Smooth muscle cell (in vitro differentiated cells): ENCODE measurements around the gene CCDC134. TPM values are rescaled to one million over a fixed set of nuclear protein-coding genes. Genes with fewer than 3 reads are reported as not detected.

ENCODE experiments used
- DNase-seq: peaks from one replicate; lab custom pipeline; 2025; ENCODE audit not compliant: unreplicated experiment; lab: John Stamatoyannopoulos, UW
- H2AFZ ChIP-seq: fragments of 200-600 bp; sonication (generic); 2 replicates; pipeline ENCODE4 v1.6.0; 2016; ENCODE audit warnings: antibody characterized with exemption, low read depth, mild to moderate bottlenecking
- H3F3A ChIP-seq: fragments of 200-600 bp; sonication (generic); 2 replicates; pipeline ENCODE4 v1.6.0; 2017; ENCODE audit warnings: antibody characterized with exemption, low read depth
- H3K27ac ChIP-seq: fragments of 200-600 bp; sonication (generic); 2 replicates; pipeline ENCODE4 v1.5.1; 2016; ENCODE audit warnings: low read depth, mild to moderate bottlenecking
- H3K27me3 ChIP-seq: fragments of 200-600 bp; sonication (generic); 2 replicates; pipeline ENCODE4 v1.6.1; 2016; ENCODE audit warnings: low read depth, mild to moderate bottlenecking
- H3K36me3 ChIP-seq: fragments of 200-600 bp; sonication (generic); 2 replicates; pipeline ENCODE4 v1.5.1; 2016; ENCODE audit warnings: low read depth
- H3K4me1 ChIP-seq: fragments of 200-600 bp; sonication (generic); 2 replicates; pipeline ENCODE4 v1.5.1; 2016; ENCODE audit warnings: low read depth
- H3K4me2 ChIP-seq: fragments of 200-600 bp; sonication (generic); 2 replicates; pipeline ENCODE4 v1.6.0; 2016; ENCODE audit warnings: mild to moderate bottlenecking
- H3K4me3 ChIP-seq: fragments of 200-600 bp; sonication (generic); 2 replicates; pipeline ENCODE4 v1.5.1; 2016; ENCODE audit warnings: mild to moderate bottlenecking
- H3K79me2 ChIP-seq: fragments of 200-600 bp; sonication (generic); 2 replicates; pipeline ENCODE4 v1.6.0; 2016; ENCODE audit warnings: low read depth, mild to moderate bottlenecking
- H3K9ac ChIP-seq: fragments of 200-600 bp; sonication (generic); 2 replicates; pipeline ENCODE4 v1.6.0; 2016; ENCODE audit warnings: low read depth
- H3K9me3 ChIP-seq: fragments of 200-600 bp; sonication (generic); replicated peaks from 2 replicates; pipeline ENCODE4 v1.5.1; 2016; ENCODE audit warnings: low read depth
- H4K20me1 ChIP-seq: fragments of 200-600 bp; sonication (generic); 2 replicates; pipeline ENCODE4 v1.6.0; 2016; ENCODE audit warnings: low read depth
- CTCF ChIP-seq: fragments of 200-600 bp; sonication (generic); IDR thresholded peaks from 2 replicates; pipeline ENCODE4 v1.5.1; 2017; ENCODE audit warnings: borderline replicate concordance, mild to moderate bottlenecking, antibody characterized with exemption; ENCODE audit not compliant: insufficient read depth, poor library complexity, severe bottlenecking
- WGBS: methylation state at CpG from one replicate; pipeline ENCODE4 v1.1.7; 2016; ENCODE audit warnings: low lambda C conversion rate; 5-methylcytosine and 5-hydroxymethylcytosine counted together
- polyA plus RNA-seq: library from polyadenylated mRNA; unstranded; fragments of >200 nt; fragmentation: Nextera tagmentation; extraction: Ambion mirVana; gene quantifications from 2 replicates; pipeline ENCODE4 v1.2.1, GENCODE V29; 2016
- total RNA-seq: library from RNA; depleted of rRNA; stranded (reverse); fragments of >200 nt; gene quantifications from 2 replicates; pipeline ENCODE4 v1.2.3, GENCODE V29; 2014

The CCDC134 gene
- total and polyA plus RNA-seq, 2 experiments from 2014 or later: 7.4 to 8.8 TPM

- no peaks in the 10 kb centered on the region for H3F3A ChIP-seq
- no peak overlapping the region for H2AFZ ChIP-seq
- no peak for DNase-seq
- 98% methylated on average over 16 of the region's 16 CpGs for WGBS
- no peak overlapping the region for H3K4me3 ChIP-seq
- no peak overlapping the region for H3K4me2 ChIP-seq
- no peak for TF ChIP-seq CTCF
- H3K9me3 ChIP-seq: no peaks in the 10 kb centered on the region
- no peak overlapping the region for H3K27ac ChIP-seq
- no peaks in the 10 kb centered on the region for H3K79me2 ChIP-seq
- H3K36me3 ChIP-seq: no peaks in the 10 kb centered on the region
- H3K4me1 ChIP-seq: no peaks in the 10 kb centered on the region
- H3K9ac ChIP-seq: no peak overlapping the region
- H3K27me3 ChIP-seq: no peaks in the 10 kb centered on the region
- no peaks in the 10 kb centered on the region for H4K20me1 ChIP-seq
These were observed 12.5 kb downstream of the CCDC134 start for GRCh38 chr22:41812805-41813545.

- Histone ChIP-seq H3K36me3 (no peaks in the 10 kb centered on the region), H3K4me2 (no peak overlapping the region), H3K9ac (no peak overlapping the region), H2AFZ (no peak overlapping the region), H3K79me2 (no peaks in the 10 kb centered on the region), H3K4me1 (no peaks in the 10 kb centered on the region), H3K4me3 (no peak overlapping the region), H3K9me3 (no peaks in the 10 kb centered on the region), H3K27me3 (no peaks in the 10 kb centered on the region), H3K27ac (no peak overlapping the region), H3F3A (no peaks in the 10 kb centered on the region), H4K20me1 (no peaks in the 10 kb centered on the region)
- no peak for TF ChIP-seq CTCF
- DNase-seq: no peak
- over 99% methylated on average over 9 of the region's 9 CpGs for WGBS
These were observed 13.4 kb downstream of the CCDC134 start for GRCh38 chr22:41813726-41814410.

GRCh38 chr22:41815716-41816115, 15.2 kb downstream of the CCDC134 start:
- Histone ChIP-seq H3K9ac (no peak overlapping the region), H2AFZ (no peak overlapping the region), H3K4me3 (no peak overlapping the region), H3K79me2 (no peaks in the 10 kb centered on the region), H3F3A (no peaks in the 10 kb centered on the region), H3K4me1 (no peaks in the 10 kb centered on the region), H3K27ac (no peak overlapping the region), H4K20me1 (no peaks in the 10 kb centered on the region), H3K36me3 (no peaks in the 10 kb centered on the region), H3K27me3 (no peaks in the 10 kb centered on the region), H3K9me3 (no peaks in the 10 kb centered on the region), H3K4me2 (no peak overlapping the region)
- 89% methylated on average over 3 of the region's 3 CpGs for WGBS
- no peak for TF ChIP-seq CTCF
- no peak for DNase-seq

- no peaks in the 10 kb centered on the region for H3K27me3 ChIP-seq
- no peaks in the 10 kb centered on the region for H3K9me3 ChIP-seq
These were observed 15.8 kb downstream of the CCDC134 start for GRCh38 chr22:41816241-41816640.

More at GRCh38 chr22:41816241-41816640, 15.8 kb downstream of the CCDC134 start:
- no peak for DNase-seq
- H3F3A ChIP-seq: no peaks in the 10 kb centered on the region
- TF ChIP-seq CTCF: no peak
- no peak overlapping the region for H3K4me3 ChIP-seq
- no peak overlapping the region for H3K9ac ChIP-seq
- no peak overlapping the region for H3K27ac ChIP-seq
- WGBS: 94% methylated on average over 1 of the region's 1 CpG
- H4K20me1 ChIP-seq: no peaks in the 10 kb centered on the region
- H3K79me2 ChIP-seq: no peaks in the 10 kb centered on the region
- no peaks in the 10 kb centered on the region for H3K4me1 ChIP-seq
- H2AFZ ChIP-seq: no peak overlapping the region
- no peaks in the 10 kb centered on the region for H3K36me3 ChIP-seq
- no peak overlapping the region for H3K4me2 ChIP-seq
